T-cell (primary cell): ENCODE measurements around the gene CCDC191. TPM values are rescaled to one million over a fixed set of nuclear protein-coding genes. Genes with fewer than 3 reads are reported as not detected.

ENCODE experiments used
- ATAC-seq, 4 experiments: fragments of 200-7000 bp in 3 of 4; fragments of 150-1000 bp in 1 of 4; cut with Tn5 transposase; replicated peaks in 1 of 4; 1 replicate in 3 of 4; 2 replicates in 1 of 4; pipeline ENCODE4 v1.10.0; 2021; ENCODE audit warnings: moderate library complexity in 3 of 4, mild to moderate bottlenecking in 2 of 4, moderate number of reproducible peaks in 1 of 4
- CTCF ChIA-PET, 2 donors: fragments of 300-600 bp; sonication (Branson Sonifier 250); formaldehyde crosslinking; loops; one replicate each; lab custom pipeline; 2022; ENCODE audit warnings: antibody characterized with exemption in 2 of 2; lab: Charles Lee
- POLR2A ChIA-PET, 2 donors: fragments of 300-600 bp; sonication (Branson Sonifier 250); formaldehyde crosslinking; loops; one replicate each; lab custom pipeline; 2022; ENCODE audit warnings: antibody characterized with exemption in 2 of 2; lab: Charles Lee
- DNase-seq, 35 experiments: peaks; one replicate each; pipeline versions ENCODE4 v3.0.0 to v3.0.0-alpha.2; 2013 to 2023
- H3K27ac ChIP-seq: one replicate; pipeline ENCODE4 v1.5.1; 2013; ENCODE audit warnings: low read length
- H3K27me3 ChIP-seq, 2 experiments: replicated peaks in 1 of 2; 1 replicate in 1 of 2; 2 replicates in 1 of 2; pipeline versions ENCODE4 v1.6.1 to v1.7.0; 2013; ENCODE audit warnings: low read length in 1 of 2, mixed read lengths in 1 of 2; ENCODE audit not compliant: control insufficient read depth in 2 of 2, insufficient read depth in 2 of 2; ENCODE audit errors: extremely low read depth in 1 of 2
- H3K36me3 ChIP-seq, 2 donors: 1 replicate in 1 of 2; 2 replicates in 1 of 2; pipeline versions ENCODE4 v1.6.1 to v1.7.0; 2013; ENCODE audit warnings: low read length in 1 of 2; ENCODE audit not compliant: control insufficient read depth in 2 of 2, insufficient read depth in 1 of 2; ENCODE audit errors: extremely low read depth in 1 of 2
- H3K4me1 ChIP-seq, 2 experiments: 1 replicate in 1 of 2; 2 replicates in 1 of 2; pipeline versions ENCODE4 v1.6.1 to v1.7.0; 2013; ENCODE audit warnings: low read length in 2 of 2, mixed read lengths in 1 of 2; ENCODE audit not compliant: insufficient read depth in 2 of 2, control insufficient read depth in 1 of 2; ENCODE audit errors: extremely low read depth in 1 of 2
- H3K4me3 ChIP-seq, 2 donors: 1 replicate in 1 of 2; 2 replicates in 1 of 2; pipeline versions ENCODE4 v1.5.1 to v1.7.0; 2013; ENCODE audit warnings: mild to moderate bottlenecking in 2 of 2, low read length in 1 of 2, moderate library complexity in 1 of 2; ENCODE audit not compliant: control insufficient read depth in 1 of 2; ENCODE audit errors: extremely low read depth in 1 of 2
- H3K9me3 ChIP-seq: 2 replicates; pipeline ENCODE4 v1.7.0; 2013
- H3K27ac Mint-ChIP-seq, 2 donors: one replicate each; pipeline ENCODE4 v1.8.0; 2020 to 2021; ENCODE audit warnings: mild to moderate bottlenecking in 2 of 2, mixed read lengths in 2 of 2
- H3K27me3 Mint-ChIP-seq, 2 donors: one replicate each; pipeline ENCODE4 v1.8.0; 2021 to 2022; ENCODE audit warnings: mixed read lengths in 2 of 2
- H3K36me3 Mint-ChIP-seq: one replicate; pipeline ENCODE4 v1.8.0; 2021; ENCODE audit warnings: mixed read lengths
- H3K4me1 Mint-ChIP-seq, 3 donors: one replicate each; pipeline ENCODE4 v1.8.0; 2020 to 2022; ENCODE audit warnings: mixed read lengths in 3 of 3, mild to moderate bottlenecking in 1 of 3
- H3K4me3 Mint-ChIP-seq, 3 donors: one replicate each; pipeline ENCODE4 v1.8.0; 2020 to 2022; ENCODE audit warnings: mild to moderate bottlenecking in 3 of 3, mixed read lengths in 3 of 3, moderate library complexity in 3 of 3
- H3K9me3 Mint-ChIP-seq, 3 donors: one replicate each; pipeline ENCODE4 v1.8.0; 2020 to 2022; ENCODE audit warnings: mixed read lengths in 3 of 3
- WGBS: methylation state at CpG from one replicate; pipeline ENCODE4 v1.1.5; 2013; ENCODE audit warnings: missing lambda C conversion rate; ENCODE audit not compliant: insufficient coverage; 5-methylcytosine and 5-hydroxymethylcytosine counted together
- total RNA-seq, 35 experiments: library from RNA in 6 of 35; stranded (reverse) in 6 of 35; fragments of 120-200 nt in 1 of 35; gene quantifications; one replicate each; pipeline versions ENCODE4 v1.2.1 to v1.2.4 and lab custom pipeline; 2013 to 2026

CCDC191 gene
- 10 to 100 TPM in 1 of 5 donors, 1 to 10 TPM in 4; 5.4 to 10.5 (median 7.2) TPM for total RNA-seq
- total RNA-seq (2013): 4.4 TPM
- total RNA-seq (lab: John Stamatoyannopoulos, UW): 2.3 to 21.9 (median 10.8) reads per million in 29 experiments

GRCh38 chr3:114056130-114057010 is at the start of gene CCDC191, which contains the start of gene QTRT2:
Gene CCDC191, minus strand, starts transcription at chr3:114056526. Its CDS starts 60 bp downstream, at chr3:114056466.
Gene QTRT2, plus strand, starts transcription at chr3:114056737. Its CDS starts 8,521 bp downstream, at chr3:114065258.
- peaks cover 0 to 5% of the 10 kb centered on the region in 2 donors for H3K36me3 ChIP-seq
- H3K4me1 Mint-ChIP-seq: peaks cover 51 to 55% (median 53%) of the 10 kb centered on the region in 3 donors
- H3K36me3 Mint-ChIP-seq: peaks cover 29% of the 10 kb centered on the region
- ATAC-seq (peak; percentile 96 to 98 (median 98)), DNase-seq (peak; percentile 94 to 100 (median 98))
- no peaks in the 10 kb centered on the region for H3K27me3 ChIP-seq
- no peaks in the 10 kb centered on the region for H3K9me3 Mint-ChIP-seq
- ChIA-PET POLR2A (interaction anchor here (0.5 to 0.7 kb wide), 4 partner anchors 9 to 1470 kb away, joined by 3 to 9 read pairs (median 4); no protein-coding TSS in a partner anchor), CTCF (interaction anchor here (0.5 to 1.3 kb wide), 8 partner anchors 65 to 1728 kb away, joined by 3 to 7 read pairs (median 3); partner anchors contain the start of genes ATP6V1A (in 1 of the 2) and NAA50 (in 1 of the 2))
- H3K4me3 ChIP-seq: peak within 1 kb of the TSS; percentile 80 to 82
- H3K27me3 Mint-ChIP-seq: no peaks in the 10 kb centered on the region
- peak within 1 kb of the TSS; percentile 68 for H3K27ac ChIP-seq
- peak within 1 kb of the TSS; percentile 92 to 96 (median 95) for H3K4me3 Mint-ChIP-seq
- H3K9me3 ChIP-seq: no peaks in the 10 kb centered on the region
- peaks cover 11 to 14% of the 10 kb centered on the region in 2 experiments for H3K4me1 ChIP-seq
- H3K27ac Mint-ChIP-seq: peak within 1 kb of the TSS; percentile 92 to 95
- under 1% methylated on average over 49 of the region's 49 CpGs for WGBS

- CTCF ChIA-PET: interaction anchor here in 1 of 2 donors (0.6 kb wide), 1 partner anchor 13 kb away, joined by 3 read pairs; no protein-coding TSS in a partner anchor
These were observed 48.1 kb upstream of the CCDC191 start for GRCh38 chr3:114104414-114104813.

GRCh38 chr3:114103858-114104257 is 47.5 kb upstream of the CCDC191 start:
- POLR2A ChIA-PET: no interaction called here
- WGBS: 96% methylated on average over 3 of the region's 4 CpGs
- Histone ChIP-seq H3K27ac (no peak overlapping the region), H3K4me3 (no peak overlapping the region), H3K9me3 (no peaks in the 10 kb centered on the region), H3K27me3 (peaks cover 0 to 7% of the 10 kb centered on the region in 2 experiments), H3K4me1 (no peaks in the 10 kb centered on the region), H3K36me3 (no peaks in the 10 kb centered on the region)
- no peak for ATAC-seq
- CTCF ChIA-PET: no interaction called here
- no peak for DNase-seq
- no peaks in the 10 kb centered on the region for H3K4me1 Mint-ChIP-seq
- H3K27me3 Mint-ChIP-seq: peaks cover 8 to 13% of the 10 kb centered on the region in 2 donors
- H3K4me3 Mint-ChIP-seq: no peak overlapping the region
- H3K9me3 Mint-ChIP-seq: no peaks in the 10 kb centered on the region
- no peak overlapping the region for H3K27ac Mint-ChIP-seq
- no peaks in the 10 kb centered on the region for H3K36me3 Mint-ChIP-seq

More at GRCh38 chr3:114104414-114104813, 48.1 kb upstream of the CCDC191 start:
- no peaks in the 10 kb centered on the region for H3K4me1 ChIP-seq
- H3K36me3 Mint-ChIP-seq: no peaks in the 10 kb centered on the region
- H3K4me3 ChIP-seq: no peak overlapping the region
- H3K27me3 ChIP-seq: peaks cover 0 to 7% of the 10 kb centered on the region in 2 experiments
- POLR2A ChIA-PET: no interaction called here
- no peaks in the 10 kb centered on the region for H3K9me3 Mint-ChIP-seq
- DNase-seq (no peak), ATAC-seq (no peak)
- no peak overlapping the region for H3K4me3 Mint-ChIP-seq
- peaks cover 9 to 14% of the 10 kb centered on the region in 2 donors for H3K27me3 Mint-ChIP-seq
- H3K27ac ChIP-seq: no peak overlapping the region
- no peaks in the 10 kb centered on the region for H3K36me3 ChIP-seq
- H3K27ac Mint-ChIP-seq: no peak overlapping the region
- H3K4me1 Mint-ChIP-seq: no peaks in the 10 kb centered on the region
- WGBS: no CpG with 5 or more reads among the region's 3 CpGs
- no peaks in the 10 kb centered on the region for H3K9me3 ChIP-seq

- ChIA-PET CTCF (interaction anchor here in 1 of 2 donors (0.5 kb wide), 1 partner anchor 18 kb away, joined by 4 read pairs; no protein-coding TSS in a partner anchor), POLR2A (no interaction called here)
- no peaks in the 10 kb centered on the region for H3K9me3 ChIP-seq
- Mint-ChIP-seq H3K4me1 (no peaks in the 10 kb centered on the region), H3K27ac (no peak overlapping the region), H3K27me3 (peaks cover 6 to 13% of the 10 kb centered on the region in 2 donors), H3K4me3 (no peak overlapping the region), H3K9me3 (no peaks in the 10 kb centered on the region), H3K36me3 (no peaks in the 10 kb centered on the region)
- DNase-seq (no peak), ATAC-seq (no peak)
- peaks cover 0 to 7% of the 10 kb centered on the region in 2 experiments for H3K27me3 ChIP-seq
- H3K36me3 ChIP-seq: no peaks in the 10 kb centered on the region
- no peak overlapping the region for H3K4me3 ChIP-seq
- no peaks in the 10 kb centered on the region for H3K4me1 ChIP-seq
- no peak overlapping the region for H3K27ac ChIP-seq
- WGBS: 95% methylated on average over 27 of the region's 27 CpGs
These were observed 46.9 kb upstream of the CCDC191 start for GRCh38 chr3:114103181-114103580.

GRCh38 chr3:114101101-114101500 is 44.8 kb upstream of the CCDC191 start:
- H3K36me3 ChIP-seq: no peaks in the 10 kb centered on the region
- POLR2A ChIA-PET: no interaction called here
- H3K4me3 ChIP-seq: no peak overlapping the region
- no peaks in the 10 kb centered on the region for H3K9me3 Mint-ChIP-seq
- no peak overlapping the region for H3K4me3 Mint-ChIP-seq
- no peak for ATAC-seq
- no peak for DNase-seq
- CTCF ChIA-PET: interaction anchor here in 1 of 2 donors (0.7 kb wide), 1 partner anchor 15 kb away, joined by 4 read pairs; no protein-coding TSS in a partner anchor
- H3K27ac ChIP-seq: no peak overlapping the region
- H3K9me3 ChIP-seq: no peaks in the 10 kb centered on the region
- WGBS: no CpG with 5 or more reads among the region's 1 CpG
- H3K4me1 Mint-ChIP-seq: no peaks in the 10 kb centered on the region
- H3K27me3 ChIP-seq: peaks cover 0 to 3% of the 10 kb centered on the region in 2 experiments
- peaks cover 5 to 9% of the 10 kb centered on the region in 2 donors for H3K27me3 Mint-ChIP-seq
- no peaks in the 10 kb centered on the region for H3K36me3 Mint-ChIP-seq
- no peak overlapping the region for H3K27ac Mint-ChIP-seq
- no peaks in the 10 kb centered on the region for H3K4me1 ChIP-seq

GRCh38 chr3:114095796-114096195 is 39.5 kb upstream of the CCDC191 start:
- no peak overlapping the region for H3K27ac Mint-ChIP-seq
- H3K4me3 Mint-ChIP-seq: no peak overlapping the region
- ChIA-PET POLR2A (no interaction called here), CTCF (no interaction called here)
- WGBS: no CpG with 5 or more reads among the region's 3 CpGs
- no peaks in the 10 kb centered on the region for H3K9me3 Mint-ChIP-seq
- Histone ChIP-seq H3K4me3 (no peak overlapping the region), H3K27ac (no peak overlapping the region), H3K4me1 (no peaks in the 10 kb centered on the region), H3K9me3 (no peaks in the 10 kb centered on the region), H3K36me3 (no peaks in the 10 kb centered on the region), H3K27me3 (peaks cover 0 to 5% of the 10 kb centered on the region in 2 experiments)
- no peak for ATAC-seq
- DNase-seq: no peak
- peaks cover 2 to 4% of the 10 kb centered on the region in 2 donors for H3K27me3 Mint-ChIP-seq
- no peaks in the 10 kb centered on the region for H3K36me3 Mint-ChIP-seq
- peaks cover 2 to 7% (median 3%) of the 10 kb centered on the region in 3 donors for H3K4me1 Mint-ChIP-seq
